GM12878 (cell line): ENCODE results near the gene AGBL2. TPM values are rescaled to one million over a fixed set of nuclear protein-coding genes. Genes with fewer than 3 reads are reported as not detected.

Source experiments
- ATAC-seq: fragments of 200-7000 bp; cut with Tn5 transposase; 3 replicates; pipeline ENCODE4 v1.9.1; 2020; ENCODE audit warnings: mild to moderate bottlenecking, moderate library complexity
- BruUV-seq: library from RNA; stranded (reverse); fragments of 400-500 nt; replicated peaks from 2 replicates; lab custom pipeline; 2021; lab: Mats Ljungman, UMichigan
- CTCF ChIA-PET: fragments of 300-600 bp; sonication (Branson Sonifier 250); formaldehyde crosslinking; extraction: SDS; loops from one replicate; lab custom pipeline; 2021; ENCODE audit warnings: inconsistent platforms; lab: Yijun Ruan, JAX
- POLR2A ChIA-PET: fragments of 350-600 bp; formaldehyde crosslinking; extraction: SDS; loops from one replicate; lab custom pipeline; 2021; ENCODE audit warnings: inconsistent platforms; lab: Charles Lee
- RAD21 ChIA-PET: fragments of 300-600 bp; sonication (Branson Sonifier 250); formaldehyde crosslinking; loops from one replicate; lab custom pipeline; 2023; ENCODE audit warnings: antibody characterized with exemption; ENCODE audit not compliant: unreplicated experiment; lab: Charles Lee
- SMC1A ChIA-PET: fragments of 300-600 bp; sonication (Branson Sonifier 250); formaldehyde crosslinking; loops from one replicate; lab custom pipeline; 2023; ENCODE audit not compliant: unreplicated experiment, uncharacterized antibody; lab: Charles Lee
- DNase-seq: peaks from one replicate; pipeline ENCODE4 v3.0.0-alpha.2; 2011; ENCODE audit warnings: low read depth, low spot score
- FAIRE-seq: peaks from 3 replicates; lab custom pipeline; 2011; peaks lifted over from hg19 to GRCh38; lab: Jason Lieb, UNC
- H2AFZ ChIP-seq: 2 replicates; pipeline ENCODE4 v1.6.0; 2011; ENCODE audit warnings: low read depth, low read length, control low read depth; ENCODE audit not compliant: control insufficient read depth
- H3K27ac ChIP-seq: 2 replicates; pipeline ENCODE4 v1.5.1; 2011; ENCODE audit warnings: control low read depth; ENCODE audit not compliant: control insufficient read depth, insufficient read depth
- H3K27me3 ChIP-seq, 2 experiments: replicated peaks in 1 of 2; 2 replicates each; pipeline versions ENCODE4 v1.6.0 to v1.6.1; 2011; ENCODE audit warnings: low read length in 1 of 2; ENCODE audit not compliant: control insufficient read depth in 2 of 2, insufficient read depth in 2 of 2
- H3K36me3 ChIP-seq, 2 experiments: 2 replicates each; pipeline ENCODE4 v1.5.1; 2011; ENCODE audit warnings: low read length in 1 of 2; ENCODE audit not compliant: control insufficient read depth in 2 of 2, insufficient read depth in 2 of 2
- H3K4me1 ChIP-seq: 2 replicates; pipeline ENCODE4 v1.6.1; 2011; ENCODE audit warnings: mild to moderate bottlenecking, low read length, moderate library complexity, mixed read lengths; ENCODE audit not compliant: control insufficient read depth, insufficient read depth
- H3K4me2 ChIP-seq: 2 replicates; pipeline ENCODE4 v1.6.0; 2011; ENCODE audit warnings: control low read depth; ENCODE audit not compliant: control insufficient read depth, insufficient read depth
- H3K4me3 ChIP-seq: fragments of 200-600 bp; sonication (generic); 2 replicates; pipeline ENCODE4 v1.5.1; 2016
- H3K79me2 ChIP-seq: 2 replicates; pipeline ENCODE4 v1.6.0; 2011; ENCODE audit warnings: low read length; ENCODE audit not compliant: control insufficient read depth, insufficient read depth
- H3K9ac ChIP-seq: 2 replicates; pipeline ENCODE4 v1.8.0; 2011; ENCODE audit warnings: low read length, control low read depth, mixed read lengths; ENCODE audit not compliant: control insufficient read depth, insufficient read depth
- H3K9me3 ChIP-seq: replicated peaks from 3 replicates; pipeline ENCODE4 v1.5.1; 2011; ENCODE audit warnings: mild to moderate bottlenecking, low read length; ENCODE audit not compliant: control insufficient read depth, insufficient read depth
- H4K20me1 ChIP-seq: 2 replicates; pipeline ENCODE4 v1.6.0; 2011; ENCODE audit not compliant: control insufficient read depth, insufficient read depth
- ATF2 ChIP-seq: IDR thresholded peaks from 2 replicates; pipeline ENCODE4 v1.6.1; 2012; ENCODE audit warnings: low read length, inconsistent platforms
- MTA3 ChIP-seq: IDR thresholded peaks from 2 replicates; pipeline ENCODE4 v1.6.1; 2012; ENCODE audit warnings: low read length, inconsistent platforms, borderline replicate concordance
- NR2C1 ChIP-seq: fragments of 450-650 bp; IDR thresholded peaks from 2 replicates; pipeline ENCODE4 v1.6.1; 2017; ENCODE audit warnings: antibody characterized with exemption, mild to moderate bottlenecking, moderate library complexity
- PML ChIP-seq: IDR thresholded peaks from 2 replicates; pipeline ENCODE4 v1.6.1; 2012; ENCODE audit warnings: low read length, inconsistent platforms
- RCOR1 ChIP-seq: conservative IDR thresholded peaks from 2 replicates; pipeline ENCODE4 v1.6.1; 2012; ENCODE audit warnings: low read depth, low read length, improper control_type of control experiment
- SMARCA5 ChIP-seq: fragments of 450-650 bp; IDR thresholded peaks from 2 replicates; pipeline ENCODE4 v1.6.1; 2017; ENCODE audit warnings: mild to moderate bottlenecking
- WGBS: methylation state at CpG from one replicate; pipeline ENCODE4 v1.1.6; 2016; ENCODE audit warnings: low lambda C conversion rate; ENCODE audit not compliant: insufficient replicate concordance, insufficient coverage; ENCODE audit errors: missing lambda C conversion rate; 5-methylcytosine and 5-hydroxymethylcytosine counted together
- in situ Hi-C: fragments of 300-500 bp; cut with MboI; formaldehyde crosslinking; loops from 9 replicates; pipeline ENCODE4 v1.14.3; 2018; ENCODE audit warnings: mixed read lengths
- intact Hi-C: fragments of 100-400 bp; cut with micrococcal nuclease; formaldehyde crosslinking; loops from one replicate; pipeline ENCODE4 v1.14.2; 2022; ENCODE audit not compliant: unreplicated experiment
- polyA plus RNA-seq, 11 experiments: library from polyadenylated mRNA; depleted of rRNA in 4 of 11; unstranded in 6 of 11; stranded (reverse) in 5 of 11; fragments of >200 nt; fragmentation: Nextera tagmentation in 4 of 11; fragmentation: Illumina TruSeq in 1 of 11; extraction: Ambion mirVana in 4 of 11; extraction: Trizol in 1 of 11; gene quantifications; 1 replicate in 1 of 11; 2 replicates in 10 of 11; pipeline versions ENCODE4 v1.2.1 to v1.2.3, GENCODE V29; 2011 to 2016; ENCODE audit warnings: inconsistent platforms in 2 of 11, missing spikeins in 2 of 11, low read depth in 1 of 11
- total RNA-seq, 4 experiments: library from RNA; depleted of rRNA in 3 of 4; stranded (reverse); fragments of >200 nt in 3 of 4; fragmentation: Illumina TruSeq in 1 of 4; extraction: Trizol in 1 of 4; gene quantifications; 2 replicates each; pipeline versions ENCODE4 v1.2.1 to v1.2.3, GENCODE V29; 2013 to 2021

Gene AGBL2
- total and polyA plus RNA-seq, 10 of the 15 experiments (the other 5 are each of a cell fraction or from before 2014, with no cell fraction given) = 0.93 to 12.2 (median 2.9) TPM

- Histone ChIP-seq H3K9me3 (no peaks in the 10 kb centered on the region), H3K9ac (no peak overlapping the region), H3K36me3 (peaks cover 4 to 28% of the 10 kb centered on the region in 2 experiments), H3K79me2 (no peaks in the 10 kb centered on the region), H3K4me1 (no peaks in the 10 kb centered on the region), H3K4me2 (no peak overlapping the region), H3K27me3 (no peaks in the 10 kb centered on the region), H3K27ac (no peak overlapping the region), H2AFZ (no peak overlapping the region), H4K20me1 (no peaks in the 10 kb centered on the region), H3K4me3 (no peak overlapping the region)
- in situ Hi-C loops = no loop called here
- intact Hi-C loops = no loop called here
- ATAC-seq (no peak), FAIRE-seq (no peak), DNase-seq (no peak)
- ChIA-PET RAD21 (no interaction called here), POLR2A (interaction anchor here (1.1 kb wide), 1 partner anchor 9 kb away, joined by 3 read pairs; no protein-coding TSS in a partner anchor), SMC1A (no interaction called here), CTCF (interaction anchor here (1.3 to 1.5 kb wide), 2 partner anchors 11 to 71 kb away, joined by 3 to 4 read pairs; no protein-coding TSS in a partner anchor)
- TF ChIP-seq RCOR1 = no peak
- TF ChIP-seq PML = no peak
- no TSS peak for BruUV-seq
- 98% methylated on average over 4 of the region's 4 CpGs for WGBS
These were observed 87.1 kb downstream of the AGBL2 start for GRCh38 chr11:47628026-47628425.

- Histone ChIP-seq H4K20me1 (no peaks in the 10 kb centered on the region), H3K36me3 (peaks cover 5 to 29% of the 10 kb centered on the region in 2 experiments; a peak in 3 of 4 replicates), H3K27ac (no peak overlapping the region), H2AFZ (no peak overlapping the region), H3K4me1 (no peaks in the 10 kb centered on the region), H3K4me3 (no peak overlapping the region), H3K9me3 (no peaks in the 10 kb centered on the region), H3K79me2 (no peaks in the 10 kb centered on the region), H3K4me2 (no peak overlapping the region), H3K9ac (no peak overlapping the region), H3K27me3 (no peaks in the 10 kb centered on the region)
- POLR2A ChIA-PET = interaction anchor here (0.6 kb wide), 4 partner anchors 83 to 319 kb away, joined by 3 read pairs; no protein-coding TSS in a partner anchor
- FAIRE-seq (no peak), ATAC-seq (no peak), DNase-seq (no peak)
- RAD21 ChIA-PET = interaction anchor here (0.7 kb wide), 1 partner anchor 446 kb away, joined by 3 read pairs; no protein-coding TSS in a partner anchor
- intact Hi-C loops = no loop called here
- 85% methylated on average over 8 of the region's 8 CpGs for WGBS
- TF ChIP-seq NR2C1 = no peak
- no peak for TF ChIP-seq SMARCA5
- TF ChIP-seq ATF2 = no peak
- no peak for TF ChIP-seq RCOR1
- no peak for TF ChIP-seq MTA3
- in situ Hi-C loops = no loop called here
- SMC1A ChIA-PET = no interaction called here
- CTCF ChIA-PET = no interaction called here
- no TSS peak for BruUV-seq
These were observed 88.9 kb downstream of the AGBL2 start for GRCh38 chr11:47626234-47626633.
